Tibial nerve (tissue), 4 donors: ENCODE measurements around the gene TMEM243.

Experiments
- EP300 ChIP-seq, 2 donors: sonication (generic); formaldehyde crosslinking; IDR thresholded peaks; one replicate each; pipeline ENCODE4 v1.6.1; 2017; ENCODE audit warnings: antibody characterized with exemption in 2 of 2, mild to moderate bottlenecking in 1 of 2
- POLR2A ChIP-seq, 2 donors: fragments of 450-650 bp; IDR thresholded peaks; one replicate each; pipeline ENCODE4 v1.6.1; 2017; ENCODE audit warnings: antibody characterized with exemption in 2 of 2, mild to moderate bottlenecking in 2 of 2, moderate library complexity in 2 of 2
- TF ChIP-seq, protein P1 (sequence below), 5 experiments: fragments of 200-600 bp in 3 of 5; fragments of 450-650 bp in 2 of 5; sonication (generic) in 3 of 5; IDR thresholded peaks; one replicate each; pipeline ENCODE4 v1.5.1; 2016 to 2019; ENCODE audit warnings: antibody characterized with exemption in 5 of 5, mild to moderate bottlenecking in 3 of 5, moderate library complexity in 2 of 5

DNA sequence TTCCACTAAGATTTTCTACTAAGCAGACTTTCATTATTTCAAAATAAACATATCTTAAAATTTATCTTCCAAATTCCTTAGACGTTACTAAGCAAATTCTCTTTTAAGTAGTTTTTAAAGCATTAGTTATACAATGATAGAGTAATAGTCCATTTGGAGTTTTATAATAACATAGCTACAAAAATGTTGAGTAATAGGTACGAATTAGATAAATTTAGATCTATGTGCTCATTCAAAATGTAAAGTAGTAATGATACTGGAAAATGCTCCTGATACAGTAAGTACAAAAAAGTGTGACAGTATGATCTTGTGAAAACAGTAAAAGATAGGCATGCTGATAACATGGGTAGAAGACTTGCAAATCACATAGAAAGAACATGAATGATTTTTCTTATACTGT lies 62.8 kb downstream of the TMEM243 start:
- TF ChIP-seq EP300 (IDR thresholded peaks at IDR 0.05) (no peak), POLR2A (IDR thresholded peaks at IDR 0.05) (no peak)
- TF ChIP-seq, protein P1, sequence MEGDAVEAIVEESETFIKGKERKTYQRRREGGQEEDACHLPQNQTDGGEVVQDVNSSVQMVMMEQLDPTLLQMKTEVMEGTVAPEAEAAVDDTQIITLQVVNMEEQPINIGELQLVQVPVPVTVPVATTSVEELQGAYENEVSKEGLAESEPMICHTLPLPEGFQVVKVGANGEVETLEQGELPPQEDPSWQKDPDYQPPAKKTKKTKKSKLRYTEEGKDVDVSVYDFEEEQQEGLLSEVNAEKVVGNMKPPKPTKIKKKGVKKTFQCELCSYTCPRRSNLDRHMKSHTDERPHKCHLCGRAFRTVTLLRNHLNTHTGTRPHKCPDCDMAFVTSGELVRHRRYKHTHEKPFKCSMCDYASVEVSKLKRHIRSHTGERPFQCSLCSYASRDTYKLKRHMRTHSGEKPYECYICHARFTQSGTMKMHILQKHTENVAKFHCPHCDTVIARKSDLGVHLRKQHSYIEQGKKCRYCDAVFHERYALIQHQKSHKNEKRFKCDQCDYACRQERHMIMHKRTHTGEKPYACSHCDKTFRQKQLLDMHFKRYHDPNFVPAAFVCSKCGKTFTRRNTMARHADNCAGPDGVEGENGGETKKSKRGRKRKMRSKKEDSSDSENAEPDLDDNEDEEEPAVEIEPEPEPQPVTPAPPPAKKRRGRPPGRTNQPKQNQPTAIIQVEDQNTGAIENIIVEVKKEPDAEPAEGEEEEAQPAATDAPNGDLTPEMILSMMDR (IDR thresholded peaks at IDR 0.05): no peak
